Skin of body (tissue), 2 donors: ENCODE data around the gene CABP2. TPM values are rescaled to one million over a fixed set of nuclear protein-coding genes. Genes with fewer than 3 reads are reported as not detected.
"Not testable (repeated sequence)": the region's sequence is repeated elsewhere in the genome, so short reads cannot be mapped to it uniquely, and the experiment has no call there.

Experiments
- DNase-seq: peaks from one replicate; lab custom pipeline; 2025; lab: John Stamatoyannopoulos, UW
- total RNA-seq: library from RNA; depleted of rRNA; stranded (reverse); fragments of >200 nt; gene quantifications from one replicate; pipeline ENCODE4 v1.2.3, GENCODE V29; 2014

The CABP2 gene
- total RNA-seq, 1 donor from 2014 or later: not detected

DNA sequence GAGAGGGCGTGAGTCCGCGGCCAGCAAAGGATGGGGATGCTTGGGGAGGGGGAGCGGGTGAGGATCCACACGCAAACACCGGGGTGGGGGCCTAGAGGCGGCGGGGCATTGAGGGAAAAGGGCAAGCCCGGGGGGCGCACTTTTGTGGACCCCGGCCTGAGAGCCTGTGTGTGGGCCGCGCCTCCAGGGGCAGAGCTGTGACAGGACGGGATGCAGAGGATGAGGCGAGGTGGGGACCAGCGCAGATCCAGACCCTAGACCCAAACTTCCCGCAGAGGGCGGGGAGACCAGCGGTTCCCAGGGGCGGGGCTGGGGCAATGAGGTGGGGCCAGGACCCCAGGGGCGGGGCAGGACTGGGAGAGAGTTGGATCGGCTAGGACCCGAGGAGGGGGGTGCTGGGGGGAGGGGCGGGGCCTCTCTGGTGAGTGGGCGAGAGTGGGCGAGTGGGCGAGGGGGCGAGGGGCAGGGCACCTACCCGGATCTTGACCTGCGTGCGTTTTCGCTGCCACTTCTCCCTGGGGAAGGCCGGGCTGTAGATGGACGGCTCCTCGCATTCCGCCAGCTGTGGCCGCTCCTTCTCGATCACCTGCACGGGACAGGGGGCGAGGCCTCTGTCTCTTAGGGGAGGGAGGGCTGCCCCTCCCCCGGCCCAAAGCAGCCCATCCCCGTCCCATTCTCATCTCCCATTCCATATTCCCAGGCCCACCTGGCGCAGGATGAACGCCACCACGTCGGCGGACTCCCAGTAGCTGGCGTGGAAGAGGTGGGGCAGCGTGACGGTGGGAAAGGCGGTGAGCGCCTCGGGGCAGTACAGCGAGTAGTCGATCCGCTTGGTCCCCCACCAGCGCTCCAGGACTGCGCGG, 28.6 kb downstream of the CABP2 start:
- no peak for DNase-seq

DNA sequence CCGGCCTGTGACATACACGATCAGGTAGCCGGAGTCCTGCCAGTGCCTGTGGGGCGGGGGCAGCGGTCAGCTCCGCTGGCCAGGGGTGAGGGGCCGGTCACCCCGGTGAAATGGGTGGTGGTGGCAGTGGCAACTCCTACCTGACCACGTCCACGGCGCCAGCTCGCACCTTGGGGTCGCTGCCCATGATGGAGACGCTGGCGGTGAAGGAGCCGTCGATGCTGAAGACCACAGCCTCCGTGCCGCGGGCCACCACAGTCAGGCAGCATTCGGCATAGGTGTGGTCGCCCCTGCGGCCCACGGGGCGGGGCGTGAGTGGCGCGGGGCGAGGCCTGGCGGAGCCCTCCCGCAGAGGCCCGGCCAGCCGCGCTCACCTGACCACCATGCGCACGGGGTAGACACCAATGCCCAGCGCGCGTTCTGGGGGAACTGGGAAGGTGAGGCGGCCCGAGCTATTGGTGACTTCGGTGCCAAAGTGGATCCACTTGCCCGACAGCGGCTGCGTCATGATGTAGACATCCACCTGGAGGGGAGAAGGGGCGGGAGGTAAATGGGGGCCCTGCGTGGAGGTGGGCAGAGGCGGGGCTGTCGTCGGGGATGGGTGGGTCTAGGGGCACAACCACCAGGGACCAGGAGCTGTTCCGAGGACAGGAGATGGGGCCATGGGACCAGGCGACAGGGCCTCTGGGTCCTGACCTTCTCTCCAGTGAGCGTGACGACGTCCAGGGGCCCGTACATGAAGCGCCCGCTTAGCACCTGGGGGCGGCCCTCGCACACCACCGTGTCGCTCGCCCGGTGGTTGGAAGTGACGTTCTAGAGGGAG, 29.5 kb downstream of the CABP2 start:
- DNase-seq: no peak

DNA sequence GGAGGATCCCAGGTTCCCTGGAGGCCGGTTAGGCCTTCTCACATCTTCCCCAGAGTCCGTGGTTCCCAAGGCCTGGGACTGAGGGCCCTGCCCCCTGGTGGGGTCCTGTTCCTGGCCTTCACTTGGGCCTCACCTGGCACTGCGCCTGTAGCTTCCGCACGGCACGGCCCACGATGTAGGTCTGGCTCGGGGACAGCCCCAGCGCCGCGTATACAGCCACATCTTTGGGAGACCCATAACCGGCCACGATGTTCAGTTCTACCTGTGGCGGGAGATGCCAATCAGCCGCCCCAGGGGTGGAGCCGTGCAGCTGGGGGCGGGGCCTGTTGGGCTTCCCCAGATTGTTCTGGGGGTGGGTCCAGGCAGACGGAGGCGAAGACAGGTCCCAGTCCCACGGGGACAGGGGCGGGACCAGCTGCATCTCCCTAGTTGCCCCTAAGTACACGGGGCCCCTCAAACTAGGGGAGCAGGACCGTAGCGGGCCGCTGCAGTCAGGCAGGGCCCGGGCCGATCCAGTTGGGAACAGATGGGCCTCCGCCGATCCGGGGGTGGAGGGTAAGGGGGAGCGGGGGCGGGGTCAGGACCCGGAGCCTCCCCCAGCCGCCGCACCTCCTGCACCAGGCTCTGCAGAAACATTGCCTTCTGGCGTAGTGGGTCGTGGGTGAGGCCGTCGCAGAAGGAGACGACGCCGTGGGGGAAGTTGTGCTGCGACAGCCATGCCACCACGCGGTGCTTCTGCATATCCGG, 30.3 kb downstream of the CABP2 start:
- DNase-seq: no peak

DNA sequence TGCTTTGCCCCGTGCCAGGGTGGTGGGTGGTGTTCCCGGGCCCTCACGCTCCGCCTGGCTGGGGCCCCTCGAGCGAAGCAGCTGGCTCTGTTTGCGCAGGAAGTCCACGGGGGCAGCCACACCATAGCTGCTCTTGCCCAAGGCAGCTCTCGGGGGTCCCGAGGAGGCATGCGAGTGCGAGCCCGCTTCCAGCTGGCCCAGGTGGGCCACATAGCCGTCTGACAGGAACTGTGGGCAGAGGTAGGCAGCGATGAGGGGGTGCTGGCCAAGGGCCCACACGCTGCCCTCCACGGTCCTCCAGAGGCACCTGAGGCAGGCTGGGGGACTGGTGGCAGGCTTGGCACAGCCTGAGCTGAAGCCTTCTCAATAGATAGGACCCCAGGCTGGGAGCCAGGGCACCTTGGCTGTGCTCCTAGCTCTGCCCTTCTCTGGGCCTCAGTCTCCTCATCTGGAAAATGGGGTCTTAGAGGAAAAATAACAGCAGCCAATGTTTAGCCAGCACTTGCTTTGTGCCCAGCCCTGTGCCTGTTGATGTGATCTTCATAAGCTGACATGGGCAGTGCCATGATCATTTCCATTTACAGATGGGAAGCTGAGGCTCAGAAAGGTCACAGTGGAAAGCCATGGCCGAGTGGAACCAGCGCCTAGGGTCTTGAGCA, 31.0 kb downstream of the CABP2 start:
- no peak for DNase-seq

DNA sequence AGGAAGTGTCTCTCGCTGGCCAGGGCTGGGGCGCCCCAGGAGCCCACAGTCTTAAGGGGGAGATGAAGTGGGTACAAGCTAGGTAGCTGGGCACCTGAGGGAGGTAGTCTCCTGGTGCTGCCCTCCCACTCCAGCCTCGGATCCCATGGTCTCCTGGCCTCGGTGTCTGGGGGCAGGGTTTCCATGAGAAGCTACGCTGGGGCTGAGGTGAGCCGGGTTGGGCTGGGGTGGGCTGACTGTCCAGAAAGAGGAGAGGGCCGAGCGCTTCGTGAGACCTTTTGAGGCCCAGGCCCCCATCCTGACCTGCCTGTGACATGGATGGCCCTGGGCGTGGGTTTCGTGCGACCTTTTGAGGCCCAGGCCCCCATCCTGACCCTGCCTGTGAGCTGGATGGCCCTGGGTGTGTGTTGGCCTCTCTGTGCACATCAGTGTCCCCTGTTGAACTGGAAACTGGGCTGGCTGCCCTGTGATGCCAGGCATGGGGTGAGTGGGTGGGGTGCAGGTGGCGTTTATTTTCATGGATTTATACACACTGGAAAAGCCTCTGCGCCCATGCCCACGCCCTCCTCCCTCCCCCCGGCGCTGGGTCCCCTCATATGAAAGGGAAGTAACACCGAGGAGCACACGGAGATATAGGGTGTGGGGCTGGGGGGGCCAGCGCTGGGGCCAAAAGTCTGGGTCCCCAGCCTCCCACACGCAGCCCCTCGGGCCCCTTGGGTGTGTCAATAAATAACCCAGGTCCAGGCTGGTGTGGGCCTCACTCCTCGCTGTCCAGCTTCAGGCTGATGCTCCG, 31.8 kb downstream of the CABP2 start:
- no peak for DNase-seq

DNA sequence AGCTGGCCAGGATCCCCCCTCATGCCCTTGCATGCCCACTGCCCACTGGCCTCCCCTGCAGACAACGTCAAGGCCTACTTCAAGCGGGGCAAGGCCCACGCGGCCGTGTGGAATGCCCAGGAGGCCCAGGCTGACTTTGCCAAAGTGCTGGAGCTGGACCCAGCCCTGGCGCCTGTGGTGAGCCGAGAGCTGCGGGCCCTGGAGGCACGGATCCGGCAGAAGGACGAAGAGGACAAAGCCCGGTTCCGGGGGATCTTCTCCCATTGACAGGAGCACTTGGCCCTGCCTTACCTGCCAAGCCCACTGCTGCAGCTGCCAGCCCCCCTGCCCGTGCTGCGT, 32.5 kb downstream of the CABP2 start:
- no peak for DNase-seq

DNA sequence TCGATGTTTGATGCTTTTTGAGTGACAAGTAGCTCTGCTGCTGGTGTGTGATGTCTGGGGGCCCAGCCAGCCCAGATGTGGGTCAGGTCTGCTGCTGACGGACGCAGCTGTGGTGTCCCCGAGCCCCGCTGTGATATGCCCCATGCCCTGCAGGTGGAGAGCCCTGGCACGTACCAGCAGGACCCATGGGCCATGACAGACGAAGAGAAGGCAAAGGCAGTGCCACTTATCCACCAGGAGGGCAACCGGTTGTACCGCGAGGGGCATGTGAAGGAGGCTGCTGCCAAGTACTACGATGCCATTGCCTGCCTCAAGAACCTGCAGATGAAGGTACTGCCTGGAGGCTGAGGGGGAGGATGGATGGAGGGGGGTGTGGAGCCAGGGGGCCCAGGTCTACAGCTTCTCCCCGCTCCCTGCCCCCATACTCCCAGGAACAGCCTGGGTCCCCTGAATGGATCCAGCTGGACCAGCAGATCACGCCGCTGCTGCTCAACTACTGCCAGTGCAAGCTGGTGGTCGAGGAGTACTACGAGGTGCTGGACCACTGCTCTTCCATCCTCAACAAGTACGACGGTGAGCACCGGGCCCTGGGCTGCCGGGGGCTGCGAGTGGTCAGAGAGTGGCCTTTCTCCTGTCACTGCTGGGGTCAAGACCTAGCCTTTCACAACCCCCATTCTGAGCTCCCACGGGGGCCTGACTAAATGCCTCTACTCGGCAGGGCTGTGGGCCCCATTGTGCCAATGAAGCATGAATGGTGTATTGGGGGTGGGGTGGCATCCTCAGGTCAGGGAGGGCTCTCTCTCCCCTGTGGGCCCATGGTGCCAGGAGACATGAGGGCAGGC, 33.1 kb downstream of the CABP2 start:
- no peak for DNase-seq

DNA sequence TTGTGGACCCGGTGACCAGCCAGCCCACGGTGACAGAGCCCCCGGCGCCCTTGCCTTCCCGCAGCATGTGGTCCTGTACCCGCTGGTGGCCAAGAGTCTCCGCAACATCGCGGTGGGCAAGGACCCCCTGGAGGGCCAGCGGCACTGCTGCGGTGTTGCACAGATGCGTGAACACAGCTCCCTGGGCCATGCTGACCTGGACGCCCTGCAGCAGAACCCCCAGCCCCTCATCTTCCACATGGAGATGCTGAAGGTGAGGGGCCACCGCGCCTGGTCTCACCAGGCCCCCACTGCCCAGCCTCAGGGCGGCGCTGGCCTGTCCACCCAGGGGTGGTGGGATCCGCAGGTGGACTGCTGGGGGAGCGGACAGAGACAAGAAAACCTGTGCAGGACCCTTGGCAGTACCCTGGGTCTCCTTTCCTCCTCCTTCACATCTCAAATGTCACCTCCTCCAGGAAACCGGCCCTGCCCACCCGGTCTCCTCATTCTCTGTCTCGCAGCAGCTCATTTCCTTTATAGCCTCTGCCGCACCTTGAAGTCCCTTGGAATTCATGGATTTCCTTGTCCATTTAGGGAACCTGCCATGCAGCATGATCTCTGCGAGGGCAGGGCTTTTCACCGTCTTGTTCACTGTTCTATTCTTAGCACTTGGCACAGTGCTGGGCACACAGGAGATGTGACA, 33.9 kb downstream of the CABP2 start:
- DNase-seq: no peak

DNA sequence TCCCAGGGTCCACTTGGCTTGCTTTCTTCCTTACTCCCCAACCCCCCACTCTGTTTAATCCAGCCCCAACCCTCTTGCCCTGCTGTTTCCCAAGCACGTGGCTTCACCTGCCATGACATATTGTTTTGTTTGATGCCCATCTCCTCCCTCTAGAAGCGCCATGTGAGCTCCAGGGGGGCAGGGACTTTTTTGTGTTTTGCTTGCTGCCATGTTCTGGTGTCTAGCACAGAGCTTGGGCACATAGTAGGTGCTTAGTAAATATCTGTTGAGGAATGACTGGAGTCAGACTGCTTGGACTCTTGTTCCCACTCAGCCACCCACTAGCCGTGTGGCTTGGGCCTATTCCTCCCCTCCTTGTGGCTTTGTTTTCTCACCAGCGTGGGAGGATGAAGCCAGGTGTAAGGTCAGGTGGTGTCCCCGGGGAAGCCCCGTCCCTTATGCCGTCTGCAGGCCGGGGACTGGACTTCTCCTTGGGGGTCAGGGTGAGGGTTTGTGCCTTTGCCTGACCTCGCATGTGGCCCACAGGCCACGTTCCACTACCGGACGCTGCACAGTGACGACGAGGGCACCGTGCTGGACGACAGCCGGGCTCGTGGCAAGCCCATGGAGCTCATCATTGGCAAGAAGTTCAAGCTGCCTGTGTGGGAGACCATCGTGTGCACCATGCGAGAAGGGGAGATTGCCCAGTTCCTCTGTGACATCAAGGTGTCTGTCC, 36.6 kb downstream of the CABP2 start:
- no peak for DNase-seq

DNA sequence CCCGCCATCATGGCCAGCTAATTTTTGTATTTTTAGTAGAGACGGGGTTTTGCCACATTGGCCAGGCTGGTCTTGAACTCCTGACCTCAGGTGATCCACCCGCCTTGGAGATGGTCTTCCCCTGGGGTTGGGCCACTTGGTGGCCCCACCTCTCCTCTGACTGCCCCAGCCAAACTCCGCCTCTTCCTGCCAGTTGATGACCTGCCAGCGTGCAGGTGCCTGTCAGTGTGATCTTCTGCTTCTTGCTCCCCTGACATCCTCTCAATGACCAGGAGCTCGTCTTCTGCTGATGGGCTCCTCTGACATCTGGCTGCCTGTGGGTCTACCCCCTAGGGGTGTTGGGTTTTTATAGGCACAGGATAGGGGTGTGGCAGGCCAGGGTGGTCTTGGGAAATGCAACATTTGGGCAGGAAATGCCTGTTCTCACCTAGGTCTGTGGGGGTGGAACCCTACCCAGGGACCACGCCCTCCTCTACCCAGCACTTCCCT, 37.3 kb downstream of the CABP2 start:
- DNase-seq: not testable (repeated sequence)

DNA sequence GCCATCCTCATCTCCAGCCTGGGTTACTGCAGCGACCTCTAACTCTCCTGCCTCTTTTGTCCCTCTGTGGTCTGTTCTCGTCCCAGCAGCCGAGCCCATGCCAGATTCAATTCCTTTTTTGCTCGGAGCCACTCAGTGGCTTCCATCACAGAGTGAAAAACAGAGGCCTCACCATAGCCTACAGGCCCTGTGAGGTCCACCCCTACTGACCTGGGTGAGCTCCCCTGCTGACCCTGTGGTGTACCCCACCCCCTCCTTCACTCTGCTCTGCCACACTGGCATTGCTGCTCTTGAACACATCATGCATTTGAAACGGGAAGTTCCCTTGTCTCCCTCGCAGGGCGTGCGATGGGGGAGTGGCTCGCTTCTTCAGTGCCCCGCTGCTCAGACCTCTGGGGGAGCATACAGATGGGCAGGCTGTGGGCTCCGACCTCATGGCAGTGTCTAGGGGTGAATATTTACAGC, 38.4 kb downstream of the CABP2 start:
- DNase-seq: no peak

DNA sequence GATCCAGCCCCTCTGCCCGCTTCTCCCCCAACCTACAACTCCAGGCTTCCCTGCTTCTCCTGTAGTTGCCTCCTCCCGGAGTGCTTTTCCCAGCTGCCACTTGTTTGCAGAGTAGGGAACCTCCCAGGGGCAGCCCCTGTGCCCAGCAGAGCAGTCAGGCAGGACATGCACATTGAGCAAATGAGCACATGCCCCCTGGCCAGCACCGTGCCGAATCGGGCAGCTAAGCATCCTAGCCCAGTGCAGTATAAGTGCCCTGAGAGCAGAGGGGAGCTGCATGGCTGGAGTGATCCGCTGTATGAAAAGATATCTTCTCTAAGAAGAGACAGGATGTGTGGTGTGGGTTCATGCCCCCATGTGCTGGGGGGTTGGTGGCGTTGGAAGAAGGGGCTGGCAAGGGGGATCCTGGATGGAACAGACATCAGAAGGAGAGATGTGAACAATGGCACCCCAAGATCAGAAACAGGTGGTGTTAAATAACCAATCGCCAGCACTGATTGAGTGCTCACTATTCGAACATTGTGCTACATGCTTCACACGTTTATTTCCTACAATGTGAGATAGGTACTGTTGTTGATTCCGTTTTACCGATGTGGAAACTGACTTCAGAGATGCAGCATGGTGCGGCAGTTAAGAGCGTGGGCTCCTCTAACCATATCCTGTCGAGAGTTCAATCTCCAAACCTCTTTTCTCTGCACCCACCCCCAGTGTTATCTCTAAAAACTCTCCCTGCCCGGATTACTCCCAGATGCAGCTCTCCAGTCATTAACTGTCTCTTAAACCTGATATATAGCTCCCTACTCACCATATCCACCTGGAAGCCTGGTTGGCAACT, 39.2 kb downstream of the CABP2 start:
- no peak for DNase-seq

DNA sequence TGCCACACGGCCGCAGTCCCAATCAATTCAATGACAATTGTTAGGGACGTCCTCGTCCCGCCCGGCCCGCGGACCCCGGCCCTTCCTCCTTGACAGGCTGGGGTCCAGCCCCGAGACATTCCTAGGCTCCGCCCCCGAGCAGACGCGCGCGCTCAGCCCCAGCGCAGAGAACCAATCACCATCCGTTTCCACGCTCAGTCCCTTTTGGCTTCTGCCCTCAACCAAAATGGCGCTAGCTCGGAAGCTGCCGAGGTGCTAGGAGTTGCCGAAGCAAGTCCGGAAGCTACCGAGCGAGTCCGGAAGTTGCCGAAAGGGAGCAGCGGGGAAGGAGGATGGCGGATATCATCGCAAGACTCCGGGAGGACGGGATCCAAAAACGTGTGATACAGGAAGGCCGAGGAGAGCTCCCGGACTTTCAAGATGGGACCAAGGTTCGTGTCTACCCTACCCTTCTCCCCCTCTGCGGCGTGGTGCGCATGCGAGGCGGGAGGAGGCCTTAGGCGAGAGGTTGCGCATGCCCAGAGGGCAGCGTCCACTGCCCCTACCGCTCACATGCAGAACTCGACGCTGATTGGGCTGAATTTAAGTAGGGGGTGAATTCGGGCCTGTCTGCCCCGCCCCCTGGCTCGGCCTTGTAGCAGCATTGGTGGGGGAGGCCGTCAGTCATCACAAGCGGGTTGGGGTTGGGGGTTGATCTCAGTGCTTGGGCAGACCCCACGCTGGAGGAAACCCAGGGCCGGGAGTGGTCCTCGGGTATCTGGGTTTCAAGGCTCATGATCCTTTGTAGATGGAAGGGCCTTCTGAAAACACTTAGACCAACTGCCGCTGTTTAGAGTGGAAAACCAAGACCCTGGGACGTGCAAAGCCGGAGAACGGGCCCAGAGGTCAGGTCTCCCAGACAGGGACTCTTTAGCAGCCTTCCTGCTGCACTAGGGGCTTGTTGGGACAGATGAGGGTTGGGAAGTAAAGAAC, 40.1 kb downstream of the CABP2 start, which contains the start of gene AIP:
AIP (plus strand) TSS at position 200 of the 972 bp plus-strand sequence; CDS start at position 333, 133 bp downstream.
- DNase-seq: peak; percentile 98

DNA sequence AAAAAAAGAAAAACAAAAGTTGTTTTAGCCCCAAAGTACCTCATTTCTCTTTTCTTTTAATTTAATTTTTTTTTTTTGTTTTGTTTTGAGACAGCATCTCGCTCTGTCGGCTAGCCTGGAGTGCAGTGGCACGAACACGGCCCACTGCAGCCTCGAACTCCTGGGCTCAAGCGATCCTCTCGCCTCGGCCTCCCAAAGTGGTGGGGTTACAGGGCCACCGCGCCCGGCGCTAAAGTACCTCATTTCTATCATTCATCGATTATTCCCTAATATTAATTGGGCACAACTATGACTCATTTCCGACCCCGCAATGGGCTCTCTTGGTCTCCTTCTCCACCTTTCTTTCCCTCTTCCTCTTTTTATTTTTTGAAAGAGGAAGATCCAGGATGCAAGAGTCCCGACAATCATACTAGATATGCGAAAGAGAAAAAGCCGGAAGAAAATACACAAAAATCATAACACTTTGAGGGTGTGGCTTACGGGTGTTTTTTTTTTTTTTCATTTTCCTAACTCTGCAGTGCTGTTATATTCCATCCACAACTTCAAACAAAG, 40.9 kb downstream of the CABP2 start:
- DNase-seq: no peak

DNA sequence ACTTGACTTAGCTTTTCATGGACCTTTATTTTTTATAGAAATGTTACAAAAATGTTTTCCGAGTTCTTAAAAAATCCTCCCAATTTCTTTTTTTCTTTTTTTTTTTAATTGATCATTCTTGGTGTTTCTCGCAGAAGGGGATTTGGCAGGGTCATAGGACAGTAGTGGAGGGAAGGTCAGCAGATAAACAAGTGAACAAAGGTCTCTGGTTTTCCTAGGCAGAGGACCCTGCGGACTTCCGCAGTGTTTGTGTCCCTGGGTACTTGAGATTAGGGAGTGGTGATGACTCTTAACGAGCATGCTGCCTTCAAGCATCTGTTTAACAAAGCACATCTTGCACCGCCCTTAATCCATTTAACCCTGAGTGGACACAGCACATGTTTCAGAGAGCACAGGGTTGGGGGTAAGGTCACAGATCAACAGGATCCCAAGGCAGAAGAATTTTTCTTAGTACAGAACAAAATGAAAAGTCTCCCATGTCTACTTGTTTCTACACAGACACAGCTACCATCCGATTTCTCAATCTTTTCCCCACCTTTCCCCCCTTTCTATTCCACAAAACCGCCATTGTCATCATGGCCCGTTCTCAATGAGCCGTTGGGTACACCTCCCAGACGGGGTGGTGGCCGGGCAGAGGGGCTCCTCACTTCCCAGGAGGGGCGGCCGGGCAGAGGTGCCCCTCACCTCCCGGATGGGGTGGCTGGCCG, 45.7 kb downstream of the CABP2 start:
- not testable (repeated sequence) for DNase-seq
